Spleen (tissue), 7 donors: ENCODE data around the gene LRMDA.

Source experiments
- CTCF ChIP-seq, 11 experiments: fragments of 200-600 bp in 7 of 11; fragments of 450-650 bp in 4 of 11; sonication (generic) in 4 of 11; IDR thresholded peaks in 8 of 11; conservative IDR thresholded peaks in 3 of 11; 1 replicate in 7 of 11; 2 replicates in 4 of 11; pipeline versions ENCODE4 v1.4.0 to v1.8.0; 2016 to 2021; ENCODE audit warnings: antibody characterized with exemption in 11 of 11, inconsistent platforms in 4 of 11, mild to moderate bottlenecking in 1 of 11
- POLR2A ChIP-seq, 3 donors: fragments of 450-650 bp; IDR thresholded peaks; one replicate each; pipeline ENCODE4 v1.5.1; 2017; ENCODE audit warnings: antibody characterized with exemption in 3 of 3, mild to moderate bottlenecking in 1 of 3
- POLR2AphosphoS5 ChIP-seq, 3 donors: sonication (generic); formaldehyde crosslinking; IDR thresholded peaks; one replicate each; pipeline ENCODE4 v1.5.1; 2017; ENCODE audit warnings: antibody characterized with exemption in 3 of 3
- donor health status: DM: no; HTN: no; CAD: no; lungs with moderate emphysema.
- donor health status: DM: no; HTN: no; CAD: no.
- donor health status: DM: no; HTN: no; CAD: no.

- TF ChIP-seq CTCF (IDR thresholded peaks at IDR 0.05 in 8 of 11, conservative IDR thresholded peaks at IDR 0.05 in 3 of 11) (no peak), POLR2A (IDR thresholded peaks at IDR 0.05) (no peak), POLR2AphosphoS5 (IDR thresholded peaks at IDR 0.05) (no peak)
These were observed 74.5 kb downstream of the LRMDA start for GRCh38 chr10:75505840-75506506.
